SK-N-MC (cell line): Measurements from ENCODE around the gene MRPL49.

Experiments used
- EZH2 ChIP-seq: fragments of 200-600 bp; sonication (generic); IDR thresholded peaks from one replicate; pipeline ENCODE4 v1.6.1; 2017; ENCODE audit warnings: antibody characterized with exemption
- POLR2AphosphoS5 ChIP-seq: IDR thresholded peaks from 2 replicates; pipeline ENCODE4 v1.6.1; 2012; ENCODE audit warnings: mild to moderate bottlenecking, low read depth, low read length, borderline replicate concordance

DNA sequence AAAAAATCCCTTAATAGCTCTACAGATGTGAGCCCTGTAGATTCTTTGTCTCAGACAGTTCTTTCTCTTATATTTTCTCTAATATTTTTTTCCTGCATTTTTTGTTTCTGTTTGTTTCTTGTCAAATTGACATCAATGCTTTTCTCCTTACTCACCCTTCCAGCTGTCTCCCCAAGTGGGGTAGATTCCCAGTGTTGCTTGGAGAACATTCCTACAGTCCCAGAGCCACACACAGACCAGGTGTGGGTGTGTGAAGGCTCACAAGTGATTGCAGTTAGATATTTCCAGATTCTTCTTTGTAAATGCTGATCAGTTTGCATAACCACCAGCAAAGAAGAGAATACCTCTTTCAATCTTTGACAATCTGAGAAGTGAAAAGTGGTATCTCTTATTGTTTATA lies 18.6 kb upstream of the MRPL49 start:
- no peak for TF ChIP-seq POLR2AphosphoS5
- TF ChIP-seq EZH2 = no peak
